ENCODE data around the gene SLC27A4.

- no peak for TF ChIP-seq EZH2 (IDR thresholded peaks at IDR 0.05; ENCODE audit: insufficient read depth, poor library complexity, severe bottlenecking)
- no peak for TF ChIP-seq EZH2phosphoT487 (IDR thresholded peaks at IDR 0.05; ENCODE audit: insufficient read depth, low read depth)
Observed at GRCh38 chr9:128309551-128309950, 30.8 kb upstream of the SLC27A4 start.

Measured in GM23248 (cell line).